PC-3 (cell line): ENCODE results near the gene ADSS1. TPM values are rescaled to one million over a fixed set of nuclear protein-coding genes. Genes with fewer than 3 reads are reported as not detected.

Experiments
- ATAC-seq: fragments of 200-7000 bp; cut with Tn5 transposase; 2 replicates; pipeline ENCODE4 v1.9.1; 2020; ENCODE audit warnings: mild to moderate bottlenecking, moderate library complexity
- BruUV-seq: library from RNA; stranded (reverse); fragments of 400-500 nt; replicated peaks from 2 replicates; lab custom pipeline; 2021; lab: Mats Ljungman, UMichigan
- CTCF ChIA-PET: fragments of 300-600 bp; sonication (Branson Sonifier 250); formaldehyde crosslinking; loops from one replicate; lab custom pipeline; 2022; ENCODE audit warnings: antibody characterized with exemption; lab: Charles Lee
- POLR2A ChIA-PET: fragments of 300-600 bp; sonication (Branson Sonifier 250); formaldehyde crosslinking; loops from one replicate; lab custom pipeline; 2022; ENCODE audit warnings: antibody characterized with exemption; ENCODE audit not compliant: unreplicated experiment; lab: Charles Lee
- DNase-seq: peaks from one replicate; pipeline ENCODE4 v3.0.0-alpha.2; 2015
- H2AFZ ChIP-seq: fragments of 300-600 bp; sonication (generic); 2 replicates; pipeline ENCODE4 v1.6.0; 2016; ENCODE audit warnings: antibody characterized with exemption, low read length
- H3F3A ChIP-seq: fragments of 300-600 bp; sonication (generic); one replicate; pipeline ENCODE4 v1.6.0; 2017; ENCODE audit warnings: antibody characterized with exemption, low read length, control low read depth, mild to moderate bottlenecking; ENCODE audit not compliant: unreplicated experiment
- H3K27ac ChIP-seq: fragments of 300-600 bp; sonication (generic); 2 replicates; pipeline ENCODE4 v1.5.1; 2016; ENCODE audit warnings: mild to moderate bottlenecking, low read length
- H3K27me3 ChIP-seq: fragments of 300-600 bp; sonication (generic); 2 replicates; pipeline ENCODE4 v1.6.1; 2016; ENCODE audit warnings: low read length, mixed read lengths
- H3K36me3 ChIP-seq: fragments of 300-600 bp; sonication (generic); 2 replicates; pipeline ENCODE4 v1.6.1; 2016; ENCODE audit warnings: low read depth, mixed run types, low read length, mixed read lengths
- H3K4me1 ChIP-seq: fragments of 300-600 bp; sonication (generic); 2 replicates; pipeline ENCODE4 v1.5.1; 2016; ENCODE audit warnings: low read length; ENCODE audit not compliant: insufficient read depth
- H3K4me2 ChIP-seq: fragments of 300-600 bp; sonication (generic); 2 replicates; pipeline ENCODE4 v1.6.0; 2016; ENCODE audit warnings: low read length
- H3K4me3 ChIP-seq: fragments of 300-600 bp; sonication (generic); 2 replicates; pipeline ENCODE4 v1.5.1; 2016; ENCODE audit warnings: mild to moderate bottlenecking, low read length, mixed read lengths
- H3K79me2 ChIP-seq: fragments of 300-600 bp; sonication (generic); 2 replicates; pipeline ENCODE4 v1.6.1; 2017; ENCODE audit warnings: low read length, mixed read lengths
- H3K9ac ChIP-seq: fragments of 300-600 bp; sonication (generic); 2 replicates; pipeline ENCODE4 v1.6.0; 2016; ENCODE audit warnings: mild to moderate bottlenecking, low read length
- H3K9me2 ChIP-seq: fragments of 300-600 bp; sonication (generic); replicated peaks from 2 replicates; pipeline ENCODE4 v1.6.1; 2016; ENCODE audit warnings: mixed run types, low read length, mixed read lengths
- H3K9me3 ChIP-seq: fragments of 300-600 bp; sonication (generic); 2 replicates; pipeline ENCODE4 v1.6.1; 2016; ENCODE audit warnings: low read length, mixed read lengths
- H4K20me1 ChIP-seq: fragments of 300-600 bp; sonication (generic); 2 replicates; pipeline ENCODE4 v1.6.1; 2016; ENCODE audit warnings: low read length, mixed read lengths
- EZH2 ChIP-seq: fragments of 300-600 bp; sonication (generic); IDR thresholded peaks from one replicate; pipeline ENCODE4 v1.6.1; 2017; ENCODE audit warnings: antibody characterized with exemption, mild to moderate bottlenecking, low read length; ENCODE audit not compliant: unreplicated experiment
- EZH2phosphoT487 ChIP-seq: fragments of 300-600 bp; sonication (generic); IDR thresholded peaks from 2 replicates; pipeline ENCODE4 v1.6.1; 2018; ENCODE audit warnings: mild to moderate bottlenecking, antibody characterized with exemption, low read length, borderline replicate concordance
- intact Hi-C: fragments of 100-400 bp; cut with micrococcal nuclease; formaldehyde crosslinking; loops from 2 replicates; pipeline ENCODE4 v1.9.0; 2023
- total RNA-seq: library from RNA; depleted of rRNA; stranded (reverse); fragments of >200 nt; gene quantifications from 2 replicates; pipeline ENCODE4 v1.2.3, GENCODE V29; 2014
- TF ChIP-seq, protein P1 (sequence below): fragments of 300-600 bp; sonication (generic); conservative IDR thresholded peaks from 2 replicates; pipeline ENCODE4 v1.5.1; 2017; ENCODE audit warnings: antibody characterized with exemption, low read depth, mild to moderate bottlenecking, low read length

Gene ADSS1
- total RNA-seq, 1 experiment from 2014 or later = 7.9 TPM

DNA sequence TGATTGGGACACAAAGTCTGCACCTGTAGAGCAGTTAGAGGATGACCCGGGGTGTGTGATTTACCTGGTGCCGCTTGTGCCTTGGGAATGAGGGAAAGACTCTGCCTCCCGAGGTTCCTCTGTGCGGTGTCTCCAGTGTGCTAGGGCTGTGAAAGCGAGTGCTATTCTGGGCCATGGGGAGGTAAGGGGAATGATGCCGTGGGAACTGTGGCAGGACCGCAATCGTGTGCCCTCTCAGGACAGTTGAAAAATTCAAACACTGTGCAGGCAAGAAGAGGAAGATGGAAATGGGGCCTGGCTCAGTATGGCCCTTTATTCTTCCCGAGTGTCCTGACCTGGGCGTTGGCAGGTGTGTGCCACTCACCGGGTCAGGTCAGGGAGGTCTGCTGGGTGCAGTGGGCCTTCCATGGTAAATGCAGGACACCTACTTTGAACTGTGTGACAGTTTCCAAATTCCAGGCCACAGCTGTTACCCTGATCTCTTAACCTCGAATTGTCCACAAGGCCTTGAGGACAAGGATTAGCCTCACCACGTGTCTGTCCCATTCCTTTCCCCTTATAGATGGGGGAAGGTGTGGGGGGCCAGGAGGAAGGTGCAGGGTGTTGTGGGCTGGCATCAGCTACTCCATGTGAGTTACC lies 30.3 kb downstream of the ADSS1 start:
- intact Hi-C loops = no loop called here
- ChIA-PET POLR2A (no interaction called here), CTCF (interaction anchor here (0.7 kb wide), 1 partner anchor 40 kb away, joined by 3 read pairs; no protein-coding TSS in a partner anchor)
- no peaks in the 10 kb centered on the region for H3F3A ChIP-seq
- peak overlapping the region; percentile 100 for H3K4me3 ChIP-seq
- H2AFZ ChIP-seq = no peak overlapping the region
- H3K27ac ChIP-seq = no peak overlapping the region
- peaks cover 20% of the 10 kb centered on the region; the same call in 1 of the 2 replicates for H3K36me3 ChIP-seq
- no peak for TF ChIP-seq EZH2phosphoT487
- TF ChIP-seq, protein P1, sequence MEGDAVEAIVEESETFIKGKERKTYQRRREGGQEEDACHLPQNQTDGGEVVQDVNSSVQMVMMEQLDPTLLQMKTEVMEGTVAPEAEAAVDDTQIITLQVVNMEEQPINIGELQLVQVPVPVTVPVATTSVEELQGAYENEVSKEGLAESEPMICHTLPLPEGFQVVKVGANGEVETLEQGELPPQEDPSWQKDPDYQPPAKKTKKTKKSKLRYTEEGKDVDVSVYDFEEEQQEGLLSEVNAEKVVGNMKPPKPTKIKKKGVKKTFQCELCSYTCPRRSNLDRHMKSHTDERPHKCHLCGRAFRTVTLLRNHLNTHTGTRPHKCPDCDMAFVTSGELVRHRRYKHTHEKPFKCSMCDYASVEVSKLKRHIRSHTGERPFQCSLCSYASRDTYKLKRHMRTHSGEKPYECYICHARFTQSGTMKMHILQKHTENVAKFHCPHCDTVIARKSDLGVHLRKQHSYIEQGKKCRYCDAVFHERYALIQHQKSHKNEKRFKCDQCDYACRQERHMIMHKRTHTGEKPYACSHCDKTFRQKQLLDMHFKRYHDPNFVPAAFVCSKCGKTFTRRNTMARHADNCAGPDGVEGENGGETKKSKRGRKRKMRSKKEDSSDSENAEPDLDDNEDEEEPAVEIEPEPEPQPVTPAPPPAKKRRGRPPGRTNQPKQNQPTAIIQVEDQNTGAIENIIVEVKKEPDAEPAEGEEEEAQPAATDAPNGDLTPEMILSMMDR = no peak
- TF ChIP-seq EZH2 = no peak
- H3K9me2 ChIP-seq = no peaks in the 10 kb centered on the region
- ATAC-seq = no peak
- peaks cover 23% of the 10 kb centered on the region for H4K20me1 ChIP-seq
- peak overlapping the region; percentile 99 for H3K9ac ChIP-seq
- H3K4me2 ChIP-seq = peak overlapping the region; percentile 94
- peaks cover 25% of the 10 kb centered on the region for H3K4me1 ChIP-seq
- peaks cover 49% of the 10 kb centered on the region for H3K79me2 ChIP-seq
- no peaks in the 10 kb centered on the region for H3K9me3 ChIP-seq
- no peak for DNase-seq
- BruUV-seq = no TSS peak
- H3K27me3 ChIP-seq = no peaks in the 10 kb centered on the region

DNA sequence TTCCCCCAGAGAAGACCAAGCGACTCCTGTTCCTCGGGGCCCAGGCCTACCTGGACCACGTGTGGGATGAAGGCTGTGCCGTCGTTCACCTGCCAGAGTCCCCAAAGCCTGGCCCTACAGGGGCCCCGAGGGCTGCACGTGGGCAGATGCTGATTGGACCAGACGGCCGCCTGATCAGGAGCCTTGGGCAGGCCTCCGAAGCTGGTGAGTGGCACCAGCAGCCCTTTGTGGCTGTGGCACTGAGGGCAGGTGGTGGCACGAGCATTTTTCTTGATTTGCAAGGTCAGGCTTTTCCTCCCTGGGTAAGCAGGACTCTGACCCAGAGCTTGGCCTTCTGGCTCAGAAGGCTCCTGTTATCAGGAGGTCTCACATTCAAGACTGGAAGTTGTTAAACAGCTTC lies 31.6 kb downstream of the ADSS1 start:
- H4K20me1 ChIP-seq = peaks cover 23% of the 10 kb centered on the region

More for the DNA sequence above, 31.6 kb downstream of the ADSS1 start:
- TF ChIP-seq EZH2 (no peak), EZH2phosphoT487 (no peak)
- TF ChIP-seq, protein P1 = no peak
- BruUV-seq = no TSS peak
- CTCF ChIA-PET = no interaction called here
- ATAC-seq (no peak), DNase-seq (no peak)
- Histone ChIP-seq H3K27me3 (no peaks in the 10 kb centered on the region), H3K9me3 (no peaks in the 10 kb centered on the region), H3K4me1 (peaks cover 15% of the 10 kb centered on the region; the same call in 1 of the 2 replicates), H3K4me2 (no peak overlapping the region), H3K9ac (no peak overlapping the region), H2AFZ (no peak overlapping the region), H3K36me3 (peaks cover 27% of the 10 kb centered on the region), H3K27ac (no peak overlapping the region), H3F3A (no peaks in the 10 kb centered on the region), H3K4me3 (no peak overlapping the region), H3K79me2 (peaks cover 49% of the 10 kb centered on the region), H3K9me2 (no peaks in the 10 kb centered on the region)
- intact Hi-C loops = no loop called here
- POLR2A ChIA-PET = no interaction called here
